Adrenal gland (tissue), 12 donors: ENCODE data around the gene LSM2. TPM values are rescaled to one million over a fixed set of nuclear protein-coding genes. Genes with fewer than 3 reads are reported as not detected.
"Not testable (repeated sequence)": the region's sequence is repeated elsewhere in the genome, so short reads cannot be mapped to it uniquely, and the experiment has no call there.

Experiments used
- DNase-seq, 7 donors: peaks; one replicate each; pipeline ENCODE4 v3.0.0-alpha.2; 2019 to 2020
- H3K27ac ChIP-seq, 5 donors: fragments of 200-600 bp; sonication (generic) in 4 of 5; 1 replicate in 3 of 5; 2 replicates in 2 of 5; pipeline versions ENCODE4 v1.5.1 to v1.8.0; 2016 to 2020; ENCODE audit warnings: mild to moderate bottlenecking in 1 of 5
- H3K27me3 ChIP-seq: fragments of 200-600 bp; 2 replicates; pipeline ENCODE4 v1.8.0; 2021
- H3K36me3 ChIP-seq, 2 donors: fragments of 200-600 bp; replicated peaks in 1 of 2; 1 replicate in 1 of 2; 2 replicates in 1 of 2; pipeline versions ENCODE4 v1.5.1 to v1.8.0; 2018 to 2022
- H3K4me1 ChIP-seq, 2 donors: fragments of 200-600 bp; replicated peaks in 1 of 2; 1 replicate in 1 of 2; 2 replicates in 1 of 2; pipeline versions ENCODE4 v1.5.1 to v1.8.0; 2018 to 2021
- H3K4me3 ChIP-seq, 4 donors: fragments of 200-600 bp; sonication (generic) in 3 of 4; one replicate each; pipeline ENCODE4 v1.5.1; 2016 to 2018
- H3K9me3 ChIP-seq, 3 donors: fragments of 200-600 bp; sonication (generic) in 1 of 3; replicated peaks in 1 of 3; 1 replicate in 2 of 3; 2 replicates in 1 of 3; pipeline versions ENCODE4 v1.5.1 to v1.8.0; 2016 to 2021
- CTCF ChIP-seq, 6 experiments: fragments of 450-650 bp in 4 of 6; fragments of 200-600 bp in 2 of 6; sonication (generic) in 1 of 6; IDR thresholded peaks; 1 replicate in 5 of 6; 2 replicates in 1 of 6; pipeline versions ENCODE4 v1.5.1 to v1.8.0; 2016 to 2021; ENCODE audit warnings: antibody characterized with exemption in 6 of 6, mild to moderate bottlenecking in 2 of 6, moderate library complexity in 1 of 6
- POLR2A ChIP-seq, 2 donors: fragments of 450-650 bp; IDR thresholded peaks; one replicate each; pipeline ENCODE4 v1.6.1; 2017; ENCODE audit warnings: antibody characterized with exemption in 2 of 2, mild to moderate bottlenecking in 2 of 2, moderate library complexity in 1 of 2
- WGBS, 4 donors: extraction: QIAGEN DNeasy Blood & Tissue Kit in 2 of 4; methylation state at CpG; one replicate each; pipeline versions ENCODE4 v1.1.5 to v1.1.7; 2013 to 2017; 5-methylcytosine and 5-hydroxymethylcytosine counted together
- intact Hi-C, 2 donors: fragments of 100-400 bp; cut with DNase I; formaldehyde crosslinking; loops; one replicate each; pipeline versions ENCODE4 v1.14.1 to v1.15.0; 2022 to 2023
- polyA plus RNA-seq, 3 donors: library from polyadenylated mRNA; stranded (reverse); fragments of 200-250 nt in 2 of 3; fragments of 350-450 nt in 1 of 3; fragmentation: Illumina TruSeq in 1 of 3; extraction: RNeasy Lipid Tissue Mini Kit (QIAGEN cat#74804) in 1 of 3; gene quantifications; one replicate each; pipeline ENCODE4 v1.2.3, GENCODE V29; 2013 to 2014
- total RNA-seq, 9 donors: library from RNA; depleted of rRNA in 4 of 9; stranded (reverse); fragments of >200 nt in 4 of 9; fragments of 120-200 nt in 1 of 9; fragmentation: NEBNext Ultra II Directional in 1 of 9; extraction: Animal tissue kit (Norgen Biotek cat#: 25700) in 1 of 9; gene quantifications; one replicate each; pipeline versions ENCODE4 v1.1.0 to v1.2.4, GENCODE V29; 2013 to 2023
- donor health status: healthy with polysubstance abuse.
- donor health status: Bipolar disorder and iron deficiency.
- donor health status: DM: yes; HTN: yes; CAD: no.
- donor health status: DM: no; HTN: no; CAD: no.
- donor health status: DM: no; HTN: no; CAD: no.
- donor health status: DM: yes; HTN: yes; CAD: no.

LSM2 gene
- total and polyA plus RNA-seq, 12 donors: 28.0 to 61.3 (median 43.2) TPM

DNA sequence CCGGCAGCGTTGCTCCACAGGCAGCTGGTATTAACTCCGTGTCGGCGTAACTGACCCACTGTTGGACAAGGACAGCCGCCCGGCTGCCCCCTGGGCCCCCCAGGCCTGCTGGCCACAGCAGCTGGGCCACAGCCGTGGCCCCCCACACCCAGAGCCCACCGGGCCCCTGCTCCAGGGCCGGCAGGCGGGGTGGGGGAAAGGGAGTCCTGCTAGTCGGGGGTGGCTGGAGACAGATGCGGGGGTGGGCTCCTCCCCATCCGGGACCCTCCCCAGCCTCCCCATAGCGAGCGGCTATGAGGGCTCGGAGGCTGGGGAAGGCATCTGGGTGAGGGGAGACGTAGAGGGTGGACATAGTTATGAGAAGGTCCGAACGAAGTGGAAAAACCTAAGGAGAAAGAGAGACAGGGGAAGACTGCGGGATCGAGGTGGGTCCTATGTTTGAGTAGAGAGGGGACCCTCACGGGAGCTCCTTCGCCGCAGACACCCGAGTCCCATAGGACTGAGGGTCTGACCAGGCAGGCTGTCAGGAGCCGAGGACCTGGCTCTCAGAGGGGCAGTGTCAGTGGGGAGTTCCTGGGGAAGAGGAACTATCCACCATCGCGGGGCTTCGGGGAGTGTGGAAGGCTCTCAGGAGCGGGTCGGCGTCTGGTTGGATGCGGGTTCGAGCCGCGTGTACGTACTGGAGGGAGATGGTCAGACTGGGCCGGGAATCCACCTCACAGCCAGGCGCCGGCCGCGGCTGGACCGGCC, 11.7 kb downstream of the LSM2 start:
- peaks cover 13 to 23% of the 10 kb centered on the region in 2 donors for H3K4me1 ChIP-seq
- no peaks in the 10 kb centered on the region for H3K9me3 ChIP-seq
- H3K27me3 ChIP-seq: no peaks in the 10 kb centered on the region
- peak overlapping the region; percentile 56 to 100 (median 87) for H3K27ac ChIP-seq
- intact Hi-C loops: no loop called here
- peaks cover 0 to 16% of the 10 kb centered on the region in 2 donors for H3K36me3 ChIP-seq
- H3K4me3 ChIP-seq: peak overlapping the region; percentile 73 to 92 (median 90)
- DNase-seq: no peak
- 0 to 2% (median 2%) methylated on average over 17 to 44 of the region's 44 CpGs for WGBS, 4 donors
- TF ChIP-seq CTCF (IDR thresholded peaks at IDR 0.05) (no peak), POLR2A (IDR thresholded peaks at IDR 0.05) (no peak)

DNA sequence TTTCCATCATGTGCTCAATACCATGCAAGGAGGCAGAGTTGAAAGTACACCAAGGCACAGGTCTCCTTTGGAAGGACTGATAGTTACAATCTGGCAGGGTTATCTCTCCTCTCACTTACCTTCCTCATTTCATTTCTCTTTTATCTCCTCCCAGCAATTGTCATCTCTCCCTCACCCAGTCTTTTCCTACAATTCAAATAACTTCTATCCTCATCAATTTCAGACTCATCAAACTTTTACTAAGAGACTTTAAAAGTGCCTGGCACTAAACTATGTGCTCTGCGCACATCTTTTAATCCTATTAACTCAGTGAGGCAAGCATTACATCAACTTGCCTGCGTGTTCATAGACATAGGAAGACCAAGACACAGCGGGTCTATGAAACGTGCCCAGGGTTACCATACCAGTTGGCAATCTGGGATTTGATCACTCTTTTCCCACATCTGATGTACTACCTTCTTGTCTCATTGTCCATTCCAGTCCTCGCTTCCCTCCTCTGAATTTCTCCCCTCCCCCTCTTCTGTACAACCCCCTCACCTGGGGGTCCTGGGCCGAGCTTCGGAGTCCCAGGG, 12.4 kb downstream of the LSM2 start:
- intact Hi-C loops: no loop called here
- DNase-seq: no peak
- no peaks in the 10 kb centered on the region for H3K27me3 ChIP-seq
- H3K4me3 ChIP-seq: peak overlapping the region in 3 of 4 donors; percentile 89 to 92 (median 90)
- WGBS, 4 donors: 24 to 39% (median 25%) methylated on average over 5 to 7 of the region's 7 CpGs
- H3K9me3 ChIP-seq: no peaks in the 10 kb centered on the region
- peak overlapping the region; percentile 31 to 100 (median 87) for H3K27ac ChIP-seq
- TF ChIP-seq CTCF (IDR thresholded peaks at IDR 0.05): no peak
- no peak for TF ChIP-seq POLR2A (IDR thresholded peaks at IDR 0.05)
- peaks cover 13 to 23% of the 10 kb centered on the region in 2 donors for H3K4me1 ChIP-seq
- H3K36me3 ChIP-seq: peaks cover 0 to 18% of the 10 kb centered on the region in 2 donors

- H3K4me3 ChIP-seq, H3K9me3 ChIP-seq, H3K27me3 ChIP-seq, intact Hi-C loops, DNase-seq: not testable (repeated sequence)
- 91 to 96% (median 93%) methylated on average over 6 of the region's 6 CpGs for WGBS, 4 donors
- Histone ChIP-seq H3K27ac (peak overlapping the region in 2 of 5 donors; percentile 97 to 100), H3K36me3 (peaks cover 0 to 18% of the 10 kb centered on the region in 2 donors), H3K4me1 (peaks cover 13 to 23% of the 10 kb centered on the region in 2 donors)
Measured at GRCh38 chr6:31793927-31794245, 12.9 kb downstream of the LSM2 start.

DNA sequence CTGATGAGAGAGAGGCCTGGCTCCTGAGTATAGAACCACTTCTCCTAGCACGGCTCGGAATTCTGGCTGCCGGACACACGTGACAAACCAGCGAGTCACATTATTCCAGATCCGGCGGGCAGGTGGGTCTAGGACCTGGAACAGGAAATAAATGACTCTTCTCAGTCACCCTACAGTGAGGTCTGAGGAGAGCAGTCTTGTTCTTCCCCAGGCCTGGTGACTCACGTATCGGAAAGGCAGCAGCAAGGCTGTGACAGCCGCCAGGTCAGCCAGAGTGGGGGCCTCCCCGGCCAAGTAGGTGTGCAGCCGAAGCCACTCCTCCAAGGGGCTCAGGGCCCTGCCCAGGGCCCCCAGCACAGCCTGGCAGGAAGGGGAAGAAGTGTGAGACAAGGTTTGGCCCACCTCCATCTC, 14.0 kb downstream of the LSM2 start:
- H3K4me1 ChIP-seq: peaks cover 13 to 23% of the 10 kb centered on the region in 2 donors
- DNase-seq: peak in 6 of 7 donors; percentile 54 to 82 (median 65)
- intact Hi-C loops: no loop called here
- H3K9me3 ChIP-seq: no peaks in the 10 kb centered on the region
- 39 to 54% (median 48%) methylated on average over 8 to 12 of the region's 12 CpGs for WGBS, 4 donors
- peak overlapping the region in 3 of 5 donors; percentile 66 to 97 (median 79) for H3K27ac ChIP-seq
- H3K27me3 ChIP-seq: no peaks in the 10 kb centered on the region
- peaks cover 0 to 18% of the 10 kb centered on the region in 2 donors for H3K36me3 ChIP-seq
- peak in 1 of 6 experiments; percentile 3 for TF ChIP-seq CTCF (IDR thresholded peaks at IDR 0.05)
- peak in 1 of 2 donors; percentile 43 for TF ChIP-seq POLR2A (IDR thresholded peaks at IDR 0.05)
- no peak overlapping the region for H3K4me3 ChIP-seq
